Pancreas (tissue), 10 donors: ENCODE data around the gene ZNF770. TPM values are rescaled to one million over a fixed set of nuclear protein-coding genes. Genes with fewer than 3 reads are reported as not detected.

Source experiments
- ATAC-seq, 4 donors: fragments of 200-7000 bp; cut with Tn5 transposase; one replicate each; pipeline versions ENCODE4 v1.8.0 to v1.9.1; 2020; ENCODE audit warnings: mild to moderate bottlenecking in 4 of 4, moderate library complexity in 4 of 4
- DNase-seq, 6 donors: peaks; one replicate each; pipeline ENCODE4 v3.0.0-alpha.2; 2020
- FAIRE-seq: peaks from 2 replicates; lab custom pipeline; 2012; peaks lifted over from hg19 to GRCh38; lab: Jason Lieb, UNC
- H3K27ac ChIP-seq, 4 donors: fragments of 200-600 bp; sonication (generic); 1 replicate in 3 of 4; 2 replicates in 1 of 4; pipeline versions ENCODE4 v1.5.0 to v1.8.0; 2020
- H3K27me3 ChIP-seq, 4 donors: fragments of 200-600 bp; one replicate each; pipeline ENCODE4 v1.8.0; 2021
- H3K36me3 ChIP-seq, 3 donors: fragments of 200-600 bp; sonication (generic) in 1 of 3; one replicate each; pipeline versions ENCODE4 v1.5.0 to v1.8.0; 2020 to 2021
- H3K4me1 ChIP-seq, 3 donors: fragments of 200-600 bp; one replicate each; pipeline ENCODE4 v1.8.0; 2021
- H3K4me3 ChIP-seq, 4 donors: fragments of 200-600 bp; sonication (generic) in 2 of 4; one replicate each; pipeline versions ENCODE4 v1.5.0 to v1.8.0; 2020 to 2021
- H3K9me3 ChIP-seq, 4 donors: fragments of 200-600 bp; one replicate each; pipeline ENCODE4 v1.8.0; 2021
- CTCF ChIP-seq, 4 donors: fragments of 200-600 bp; sonication (generic) in 3 of 4; IDR thresholded peaks; one replicate each; pipeline versions ENCODE4 v1.5.0 to v1.8.0; 2021; ENCODE audit warnings: antibody characterized with exemption in 4 of 4
- WGBS, 2 donors: extraction: QIAGEN DNeasy Blood & Tissue Kit; methylation state at CpG; one replicate each; pipeline ENCODE4 v1.1.7; 2013; 5-methylcytosine and 5-hydroxymethylcytosine counted together
- intact Hi-C, 3 donors: fragments of 100-400 bp; cut with DNase I; formaldehyde crosslinking; loops; one replicate each; pipeline versions ENCODE4 v1.11.1 to v1.14.2; 2022
- polyA plus RNA-seq, 2 donors: library from polyadenylated mRNA; stranded (reverse); fragments of 200-250 nt; gene quantifications; one replicate each; pipeline ENCODE4 v1.2.3, GENCODE V29; 2013
- total RNA-seq, 6 donors: library from RNA; stranded (reverse); fragmentation: NEBNext Ultra II Directional in 4 of 6; extraction: Animal tissue kit (Norgen Biotek cat#: 25700) in 4 of 6; gene quantifications; one replicate each; pipeline versions ENCODE4 v1.2.1 to v1.2.4, GENCODE V29; 2021 to 2023
- donor health status: healthy with polysubstance abuse.
- donor health status: DM: no; HTN: no; CAD: no; lungs with moderate emphysema.
- donor health status: DM: no; HTN: no; CAD: no.
- donor health status: control.
- donor health status: control.
- donor health status: Bipolar disorder and iron deficiency.
- donor health status: DM: yes; HTN: yes; CAD: no.
- donor health status: DM: no; HTN: no; CAD: no.
- donor health status: DM: no; HTN: no; CAD: no.
- donor health status: DM: yes; HTN: yes; CAD: no.

ZNF770 gene
- total RNA-seq (10 to 100 TPM in 5 of 6 donors, 1 to 10 TPM in 1; 8.4 to 22.6 (median 17.0) TPM), polyA plus RNA-seq (1 to 10 TPM; 4.8 to 7.1 TPM)

- 0 to 1% methylated on average over 60 of the region's 60 CpGs for WGBS, 2 donors
Observed at GRCh38 chr15:34988027-34988902, at the start of gene ZNF770. Gene ZNF770, minus strand, starts transcription at chr15:34988287. Its CDS starts 4,853 bp downstream, at chr15:34983434.

DNA sequence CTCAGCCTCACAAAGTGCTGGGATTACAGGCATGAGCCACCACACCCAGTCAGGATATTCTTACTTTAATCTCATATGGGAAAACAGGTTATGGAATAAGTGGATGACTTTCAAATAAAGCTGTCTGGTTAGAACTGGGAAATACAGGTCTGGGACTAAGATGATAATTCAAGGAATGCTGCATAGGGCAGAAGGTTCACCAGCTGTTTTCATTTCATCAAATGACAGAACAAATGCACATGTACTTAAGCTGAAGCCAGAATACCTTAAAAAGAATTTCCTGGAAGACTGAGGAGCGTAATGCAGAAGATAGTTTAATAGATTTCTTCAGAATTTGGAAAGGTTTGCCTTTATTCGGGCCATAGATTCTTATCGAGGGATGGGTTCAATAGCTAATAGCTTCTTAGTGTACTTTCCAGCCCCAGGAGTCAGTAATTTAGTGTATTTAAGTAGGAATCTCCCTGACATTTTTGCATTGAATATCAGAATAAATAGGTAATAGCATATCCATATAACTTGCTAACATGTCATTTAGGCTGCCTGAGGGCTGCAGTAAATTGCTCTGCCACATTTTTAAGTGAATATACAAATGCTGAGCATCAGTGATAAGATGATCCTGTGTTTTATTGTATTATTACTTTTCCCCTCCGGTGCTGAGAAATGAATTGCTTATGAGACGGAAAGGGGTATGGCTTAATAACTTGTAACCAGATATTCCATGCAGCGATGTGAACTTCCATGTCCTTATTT, 40.3 kb upstream of the ZNF770 start:
- H3K36me3 ChIP-seq: no peaks in the 10 kb centered on the region
- intact Hi-C loops: no loop called here
- H3K4me1 ChIP-seq: no peaks in the 10 kb centered on the region
- DNase-seq (no peak), ATAC-seq (no peak), FAIRE-seq (no peak)
- no peak overlapping the region for H3K4me3 ChIP-seq
- no peak overlapping the region for H3K27ac ChIP-seq
- no peak for TF ChIP-seq CTCF (IDR thresholded peaks at IDR 0.05)
- WGBS, 2 donors: 92 to 94% methylated on average over 6 of the region's 6 CpGs
- H3K27me3 ChIP-seq: no peaks in the 10 kb centered on the region
- no peaks in the 10 kb centered on the region for H3K9me3 ChIP-seq

More at GRCh38 chr15:34988027-34988902, at the start of gene ZNF770:
- H3K9me3 ChIP-seq: no peaks in the 10 kb centered on the region
- no peaks in the 10 kb centered on the region for H3K36me3 ChIP-seq
- ATAC-seq (peak; percentile 96 to 98 (median 97)), DNase-seq (peak; percentile 72 to 93 (median 87)), FAIRE-seq (no peak)
- no peak for TF ChIP-seq CTCF (IDR thresholded peaks at IDR 0.05)
- H3K4me3 ChIP-seq: peak within 1 kb of the TSS; percentile 70 to 91 (median 80)
- peaks cover 11 to 26% (median 26%) of the 10 kb centered on the region in 3 donors for H3K4me1 ChIP-seq
- intact Hi-C loops: no loop called here
- no peaks in the 10 kb centered on the region for H3K27me3 ChIP-seq
- peak within 1 kb of the TSS; percentile 92 to 99 (median 96) for H3K27ac ChIP-seq

DNA sequence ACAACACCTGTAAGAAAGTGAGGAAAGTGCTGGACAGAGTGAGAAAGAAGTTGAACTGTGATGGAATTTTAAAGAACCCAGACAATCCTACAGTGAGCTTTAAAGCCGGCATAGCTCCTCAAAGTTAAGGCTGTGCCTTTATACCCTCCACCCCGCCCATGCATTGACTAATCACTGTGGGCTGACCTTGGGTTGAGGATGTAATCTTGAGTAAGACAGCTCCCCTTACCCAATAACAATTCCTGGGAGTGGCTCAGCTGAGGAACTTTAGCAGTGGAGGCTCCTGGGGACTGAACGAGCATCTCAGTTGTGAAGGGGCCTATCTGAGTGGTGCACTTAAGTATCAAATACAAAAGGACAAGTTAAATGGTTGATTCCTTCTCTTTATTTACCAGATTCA, 35.7 kb upstream of the ZNF770 start:
- H3K4me3 ChIP-seq: no peak overlapping the region
- WGBS, 2 donors: 93 to 94% methylated on average over 3 of the region's 3 CpGs
- ATAC-seq (no peak), FAIRE-seq (no peak), DNase-seq (no peak)
- no peaks in the 10 kb centered on the region for H3K4me1 ChIP-seq
- no peaks in the 10 kb centered on the region for H3K9me3 ChIP-seq
- no peaks in the 10 kb centered on the region for H3K36me3 ChIP-seq
- TF ChIP-seq CTCF (IDR thresholded peaks at IDR 0.05): no peak
- intact Hi-C loops: no loop called here
- H3K27me3 ChIP-seq: no peaks in the 10 kb centered on the region
- no peak overlapping the region for H3K27ac ChIP-seq

- Histone ChIP-seq H3K9me3 (no peaks in the 10 kb centered on the region), H3K4me1 (no peaks in the 10 kb centered on the region), H3K27me3 (no peaks in the 10 kb centered on the region), H3K36me3 (no peaks in the 10 kb centered on the region), H3K27ac (no peak overlapping the region), H3K4me3 (no peak overlapping the region)
- 95 to 96% methylated on average over 6 of the region's 6 CpGs for WGBS, 2 donors
- DNase-seq (no peak), FAIRE-seq (no peak), ATAC-seq (no peak)
- intact Hi-C loops: no loop called here
- no peak for TF ChIP-seq CTCF (IDR thresholded peaks at IDR 0.05)
Observed at GRCh38 chr15:35020974-35021373, 32.9 kb upstream of the ZNF770 start.
